ENCODE data around the gene TRERF1. TPM values are rescaled to one million over a fixed set of nuclear protein-coding genes. Genes with fewer than 3 reads are reported as not detected.

Gene TRERF1
- total RNA-seq, 1 experiment from 2014 or later = 9.7 TPM

GRCh38 chr6:42179945-42180313, 271.8 kb downstream of the TRERF1 start:
- Histone ChIP-seq H3K4me3 (ENCODE audit: insufficient read depth, low read depth, low read length) (no peak overlapping the region), H3K36me3 (replicated peaks; ENCODE audit: control insufficient read depth, insufficient read depth, low read length) (no peaks in the 10 kb centered on the region), H3K27me3 (ENCODE audit: control insufficient read depth, insufficient read depth, low read length) (peaks cover 1% of the 10 kb centered on the region; the same call in 1 of the 2 replicates)
- DNase-seq = no peak

- peaks cover 1% of the 10 kb centered on the region; the same call in 1 of the 2 replicates for H3K27me3 ChIP-seq (ENCODE audit: control insufficient read depth, insufficient read depth, low read length)
- no peak overlapping the region for H3K4me3 ChIP-seq (ENCODE audit: insufficient read depth, low read depth, low read length)
- DNase-seq = no peak
- no peaks in the 10 kb centered on the region for H3K36me3 ChIP-seq (replicated peaks; ENCODE audit: control insufficient read depth, insufficient read depth, low read length)
These were observed 272.3 kb downstream of the TRERF1 start for GRCh38 chr6:42179261-42179944.

- Histone ChIP-seq H3K27me3 (ENCODE audit: control insufficient read depth, insufficient read depth, low read length) (peaks cover 1% of the 10 kb centered on the region; the same call in 1 of the 2 replicates), H3K4me3 (ENCODE audit: insufficient read depth, low read depth, low read length) (peak overlapping the region; percentile 57), H3K36me3 (replicated peaks; ENCODE audit: control insufficient read depth, insufficient read depth, low read length) (no peaks in the 10 kb centered on the region)
- peak; percentile 94 for DNase-seq
These were observed 274.0 kb downstream of the TRERF1 start for GRCh38 chr6:42177514-42178364.

GRCh38 chr6:42176981-42177380, 274.7 kb downstream of the TRERF1 start:
- no peak for DNase-seq
- H3K27me3 ChIP-seq (ENCODE audit: control insufficient read depth, insufficient read depth, low read length) = peaks cover 1% of the 10 kb centered on the region; the same call in 1 of the 2 replicates
- no peaks in the 10 kb centered on the region for H3K36me3 ChIP-seq (replicated peaks; ENCODE audit: control insufficient read depth, insufficient read depth, low read length)
- H3K4me3 ChIP-seq (ENCODE audit: insufficient read depth, low read depth, low read length) = no peak overlapping the region

GRCh38 chr6:42175860-42176259, 275.9 kb downstream of the TRERF1 start:
- DNase-seq = no peak
- Histone ChIP-seq H3K4me3 (ENCODE audit: insufficient read depth, low read depth, low read length) (no peak overlapping the region), H3K36me3 (replicated peaks; ENCODE audit: control insufficient read depth, insufficient read depth, low read length) (no peaks in the 10 kb centered on the region), H3K27me3 (ENCODE audit: control insufficient read depth, insufficient read depth, low read length) (peaks cover 1% of the 10 kb centered on the region; the same call in 1 of the 2 replicates)

Other genes starting within 250 kb of the TRERF1 start
- gene MRPS10, start 234.1 kb downstream of the TRERF1 start, total RNA-seq (2014; rRNA removed; shearing (Covaris generic)) = 46.5 and 60.9 TPM in 2 replicates
- 13.1 and 18.7 TPM in 2 replicates for gene UBR2, start 112.1 kb upstream of the TRERF1 start, total RNA-seq (2014; rRNA removed; shearing (Covaris generic))

Data from H7 (cell line).